ENCODE data around the gene TERT. TPM values are rescaled to one million over a fixed set of nuclear protein-coding genes. Genes with fewer than 3 reads are reported as not detected.

TERT gene
- total and polyA plus RNA-seq, 2 of the 13 experiments (the other 11 are each of a cell fraction or from before 2014, with no cell fraction given) = 4.3 to 5.9 TPM

GRCh38 chr5:1247811-1248210, 47.1 kb downstream of the TERT start:
- Histone ChIP-seq H4K20me1 (ENCODE audit: insufficient read depth, low read length) (peaks cover 7% of the 10 kb centered on the region; the same call in 1 of the 2 replicates), H3K4me2 (ENCODE audit: low read depth, low read length) (no peak overlapping the region), H3K9ac (ENCODE audit: insufficient read depth, low read depth, low read length) (no peak overlapping the region), H3K79me2 (ENCODE audit: insufficient read depth, low read length) (no peaks in the 10 kb centered on the region), H3K4me1 (ENCODE audit: insufficient read depth, low read length) (no peaks in the 10 kb centered on the region), H3K27me3 (ENCODE audit: control insufficient read depth in 1 of 2, insufficient read depth in 2 of 2, low read length in 2 of 2) (peaks cover 4 to 45% of the 10 kb centered on the region in 2 experiments), H2AFZ (ENCODE audit: low read length) (no peak overlapping the region), H3K9me3 (ENCODE audit: low read length) (no peaks in the 10 kb centered on the region), H3K4me3 (replicated peaks in 1 of 3; ENCODE audit: insufficient read depth in 1 of 3, low read depth in 2 of 3, low read length in 3 of 3) (no peak overlapping the region), H3K36me3 (replicated peaks in 1 of 2; ENCODE audit: control insufficient read depth in 1 of 2, insufficient read depth in 2 of 2, low read length in 2 of 2) (no peaks in the 10 kb centered on the region), H3K27ac (ENCODE audit: extremely low read length, insufficient read depth, low read length) (no peak overlapping the region)
- in situ Hi-C loops (cut with HindIII; ENCODE audit: extremely low pct_ligation_motif_present, low pct_unique_long_range_greater_than_20kb) (no loop called here), intact Hi-C loops (cut with micrococcal nuclease; ENCODE audit: unreplicated experiment) (no loop called here)
- no TSS peak for BruUV-seq (replicated peaks)
- ATAC-seq (no peak), DNase-seq (ENCODE audit: low spot score) (no peak), FAIRE-seq (no peak)
- TF ChIP-seq ZNF710 (CRISPR knock-in tag; IDR thresholded peaks at IDR 0.05; ENCODE audit: borderline replicate concordance) (no peak), ATRX (CRISPR knock-in tag; IDR thresholded peaks at IDR 0.05; ENCODE audit: borderline replicate concordance) (no peak), KDM1A (CRISPR knock-in tag; IDR thresholded peaks at IDR 0.05) (no peak), MXD1 (CRISPR knock-in tag; IDR thresholded peaks at IDR 0.05) (no peak), TOPORS (CRISPR knock-in tag; IDR thresholded peaks at IDR 0.05) (no peak), SCMH1 (CRISPR knock-in tag; IDR thresholded peaks at IDR 0.05; ENCODE audit: borderline replicate concordance) (no peak), ZMAT5 (CRISPR knock-in tag; IDR thresholded peaks at IDR 0.05; ENCODE audit: borderline replicate concordance, low read depth) (no peak), STAT6 (CRISPR knock-in tag; IDR thresholded peaks at IDR 0.05; ENCODE audit: borderline replicate concordance) (no peak), JUN (CRISPR knock-in tag; IDR thresholded peaks at IDR 0.05) (no peak), KLF13 (CRISPR knock-in tag; IDR thresholded peaks at IDR 0.05) (no peak), FOSL2 (CRISPR knock-in tag; IDR thresholded peaks at IDR 0.05) (no peak), SP5 (CRISPR knock-in tag; IDR thresholded peaks at IDR 0.05; ENCODE audit: borderline replicate concordance, low read depth) (no peak), ZNF572 (CRISPR knock-in tag; IDR thresholded peaks at IDR 0.05) (no peak), GLI4 (CRISPR knock-in tag; IDR thresholded peaks at IDR 0.05; ENCODE audit: borderline replicate concordance) (no peak), ZNF34 (CRISPR knock-in tag; IDR thresholded peaks at IDR 0.05; ENCODE audit: borderline replicate concordance) (no peak), ZFYVE20 (CRISPR knock-in tag; IDR thresholded peaks at IDR 0.05; ENCODE audit: borderline replicate concordance, low read depth) (no peak), ZNF878 (CRISPR knock-in tag; IDR thresholded peaks at IDR 0.05) (no peak), ZBTB20 (CRISPR knock-in tag; IDR thresholded peaks at IDR 0.05; ENCODE audit: borderline replicate concordance, low read depth) (no peak)
- ChIA-PET CTCF (ENCODE audit: low intra/inter-chr PET ratio, low total read pairs) (no interaction called here), POLR2A (no interaction called here)
- 29% methylated on average over 3 of the region's 6 CpGs for WGBS (ENCODE audit: low lambda C conversion rate)

All from HepG2 (cell line).